Activated T-cell treated with anti-CD3 and anti-CD28 coated beads, Interleukin-2, amount 50 U/mL, for 48 hours (primary cell): Measurements from ENCODE around the gene RPL41.
"Not testable (repeated sequence)": the region's sequence is repeated elsewhere in the genome, so short reads cannot be mapped to it uniquely, and the experiment has no call there.

Source experiments
- DNase-seq, 2 experiments: peaks; one replicate each; pipeline ENCODE4 v3.0.0-alpha.2; 2020

The RPL41 gene

GRCh38 chr12:56116267-56117081 is at the start of gene RPL41:
Gene RPL41, plus strand, starts transcription at chr12:56116633.
- peak; percentile 97 to 98 for DNase-seq

GRCh38 chr12:56071648-56072047 is 44.8 kb upstream of the RPL41 start:
- no peak for DNase-seq

- no peak for DNase-seq
These were observed 42.0 kb upstream of the RPL41 start for GRCh38 chr12:56074396-56074795.

GRCh38 chr12:56077966-56078365 is 38.5 kb upstream of the RPL41 start:
- not testable (repeated sequence) for DNase-seq

- DNase-seq: no peak
These were observed 38.0 kb upstream of the RPL41 start for GRCh38 chr12:56078427-56078826.

- peak; percentile 74 to 75 for DNase-seq
These were observed 37.3 kb upstream of the RPL41 start for GRCh38 chr12:56078931-56079722.

GRCh38 chr12:56079723-56080555 is 36.5 kb upstream of the RPL41 start, which contains the start of gene ERBB3:
Gene ERBB3, plus strand, starts transcription at chr12:56080165. Its CDS starts 136 bp downstream, at chr12:56080301.
- DNase-seq: peak; percentile 77 to 84

GRCh38 chr12:56080556-56081138 is 35.8 kb upstream of the RPL41 start:
- DNase-seq: no peak

GRCh38 chr12:56081393-56082347 is 34.8 kb upstream of the RPL41 start:
- no peak for DNase-seq

- DNase-seq: no peak
These were observed 34.1 kb upstream of the RPL41 start for GRCh38 chr12:56082382-56082781.

GRCh38 chr12:56082967-56083366 is 33.5 kb upstream of the RPL41 start:
- no peak for DNase-seq

GRCh38 chr12:56084958-56085543 is 31.4 kb upstream of the RPL41 start:
- peak; percentile 50 to 56 for DNase-seq

- DNase-seq: no peak
These were observed 30.3 kb upstream of the RPL41 start for GRCh38 chr12:56086096-56086495.

- no peak for DNase-seq
These were observed 29.8 kb upstream of the RPL41 start for GRCh38 chr12:56086608-56087007.

GRCh38 chr12:56087220-56087619 is 29.2 kb upstream of the RPL41 start:
- DNase-seq: no peak

GRCh38 chr12:56097738-56098137 is 18.7 kb upstream of the RPL41 start:
- DNase-seq: no peak

GRCh38 chr12:56098592-56098991 is 17.8 kb upstream of the RPL41 start:
- DNase-seq: no peak

GRCh38 chr12:56099787-56100186 is 16.6 kb upstream of the RPL41 start:
- no peak for DNase-seq

GRCh38 chr12:56101045-56101444 is 15.4 kb upstream of the RPL41 start:
- no peak for DNase-seq

- no peak for DNase-seq
These were observed 13.8 kb upstream of the RPL41 start for GRCh38 chr12:56102683-56103065.
